ENCODE measurements around the gene FXYD1.
A peak's percentile ranks its signal among the peaks of the same experiment; 100 is the strongest.
"Not testable (repeated sequence)": the region's sequence is repeated elsewhere in the genome, so short reads cannot be mapped to it uniquely, and the experiment has no call there.

The FXYD1 gene

DNA sequence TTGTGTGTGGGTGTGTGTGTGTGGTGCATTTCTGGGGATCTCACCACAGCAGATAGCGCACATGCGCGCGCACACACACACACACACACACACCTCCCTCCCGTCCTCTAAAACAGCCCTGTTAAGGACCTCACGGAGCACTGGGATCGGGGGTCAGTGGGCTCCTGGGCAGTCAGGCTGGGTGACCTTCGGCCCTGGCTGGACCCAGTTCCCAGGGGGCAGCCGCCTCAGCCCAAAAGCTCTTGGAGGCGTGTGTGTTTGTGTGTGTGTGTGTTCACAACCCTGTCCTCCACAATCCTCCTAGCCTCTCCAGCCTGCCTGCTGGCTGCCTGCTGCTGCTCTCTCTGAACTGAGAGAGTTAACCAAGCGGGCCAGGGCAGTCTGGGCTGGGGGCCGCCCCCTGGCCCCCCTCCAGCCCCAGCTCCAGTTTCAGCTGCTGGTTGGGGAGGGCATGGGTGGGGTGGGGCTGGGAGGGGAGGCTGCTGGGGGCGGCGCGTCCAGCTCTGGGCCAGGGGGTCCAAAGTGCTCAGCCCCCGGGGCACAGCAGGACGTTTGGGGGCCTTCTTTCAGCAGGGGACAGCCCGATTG lies at the start of gene FXYD1:
Gene FXYD1, plus strand, starts transcription at position 520 of the 588 bp plus-strand sequence. CDS start 1,256 bp downstream, outside the sequence.
- peak in 14 of 51 donors; percentile 19 to 69 (median 44) for DNase-seq

DNA sequence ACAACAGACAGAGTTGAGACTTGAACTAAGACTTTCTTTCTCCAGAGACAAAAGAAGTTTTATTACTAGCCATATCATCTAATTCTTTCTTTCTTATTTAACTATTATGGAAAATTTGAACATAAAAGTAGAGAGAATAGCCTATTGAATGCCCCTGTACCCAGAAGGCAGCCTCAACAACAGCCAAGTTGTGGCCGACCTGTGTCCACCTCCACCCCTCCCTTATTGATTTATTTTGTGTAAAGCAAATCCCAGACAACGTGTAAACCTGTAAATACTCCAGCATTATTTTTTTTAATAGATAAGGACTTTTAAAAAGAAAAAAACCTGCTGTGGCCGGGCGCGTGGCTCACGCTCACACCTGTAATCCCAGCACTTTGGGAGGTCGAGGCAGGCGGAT lies 49.1 kb upstream of the FXYD1 start:
- no peak for DNase-seq

DNA sequence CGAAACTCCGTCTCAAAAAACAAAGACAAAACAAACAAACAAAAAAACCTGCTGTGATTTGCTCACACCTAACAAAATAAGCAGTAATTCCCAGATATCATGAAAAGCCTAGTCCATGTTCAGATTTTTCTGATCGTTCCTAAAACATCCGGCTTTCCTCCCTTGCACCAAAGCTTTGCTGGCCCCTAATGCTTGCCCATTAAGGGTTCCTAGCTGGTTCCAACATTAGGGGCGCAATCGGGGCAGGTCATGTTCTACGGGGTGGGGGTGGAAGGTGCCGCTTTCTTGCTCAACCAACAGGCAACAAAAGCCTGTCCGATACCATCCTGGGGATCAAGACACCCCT lies 48.5 kb upstream of the FXYD1 start:
- DNase-seq, result no peak

DNA sequence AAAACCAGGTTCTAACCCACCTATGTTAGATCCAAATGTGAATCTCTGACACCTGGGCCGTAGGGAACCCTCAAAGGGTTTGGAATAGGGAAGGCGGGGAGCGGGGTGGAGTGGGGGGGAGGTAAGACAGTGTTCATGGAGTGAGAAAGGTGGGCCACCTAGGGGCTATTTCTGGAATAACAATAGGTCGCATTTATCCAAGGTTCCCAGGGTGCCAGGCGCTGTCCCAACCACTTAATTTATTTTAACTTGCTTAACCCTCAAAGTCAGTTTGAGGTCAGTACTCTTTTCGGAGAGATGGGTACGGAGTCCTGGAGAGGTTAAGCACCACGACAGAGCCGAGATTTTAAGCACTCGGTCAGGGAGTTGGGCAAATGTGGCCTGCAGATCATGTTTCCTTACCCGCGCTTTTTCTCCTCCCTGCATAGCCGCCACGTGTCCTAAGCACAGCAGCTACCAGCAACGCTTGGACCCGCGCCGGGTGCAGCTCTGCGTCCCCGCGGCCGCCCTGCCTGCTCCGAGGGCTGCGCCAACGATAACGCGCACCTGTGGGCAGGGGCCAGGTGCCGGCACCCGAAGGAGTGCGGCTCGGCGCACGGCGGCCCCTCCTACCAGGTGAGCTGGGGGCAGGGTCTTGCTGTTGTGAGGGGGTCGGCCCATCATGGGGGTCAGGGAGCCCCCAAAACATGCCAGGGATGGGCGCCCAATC lies 48.0 kb upstream of the FXYD1 start:
- peak in 24 of 51 donors; percentile 7 to 74 (median 38) for DNase-seq

DNA sequence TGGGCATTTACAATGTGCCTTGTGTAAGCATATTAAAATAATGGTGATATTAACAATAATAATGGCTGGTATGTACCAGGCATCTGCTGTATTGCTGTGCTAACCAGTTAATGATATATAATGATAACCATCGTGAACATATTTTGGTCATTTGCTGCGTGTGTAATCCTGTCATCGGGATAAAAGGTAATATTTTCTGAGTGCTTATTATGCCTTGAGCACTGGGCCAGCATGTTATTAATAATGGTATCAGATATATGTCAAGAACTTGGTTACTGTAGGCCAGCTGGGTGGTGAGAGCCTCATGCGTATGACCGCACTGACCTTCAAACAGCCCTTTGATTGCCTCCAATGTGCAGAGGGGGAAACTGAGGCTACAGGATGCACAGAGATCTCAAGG lies 45.2 kb upstream of the FXYD1 start:
- no peak for DNase-seq

DNA sequence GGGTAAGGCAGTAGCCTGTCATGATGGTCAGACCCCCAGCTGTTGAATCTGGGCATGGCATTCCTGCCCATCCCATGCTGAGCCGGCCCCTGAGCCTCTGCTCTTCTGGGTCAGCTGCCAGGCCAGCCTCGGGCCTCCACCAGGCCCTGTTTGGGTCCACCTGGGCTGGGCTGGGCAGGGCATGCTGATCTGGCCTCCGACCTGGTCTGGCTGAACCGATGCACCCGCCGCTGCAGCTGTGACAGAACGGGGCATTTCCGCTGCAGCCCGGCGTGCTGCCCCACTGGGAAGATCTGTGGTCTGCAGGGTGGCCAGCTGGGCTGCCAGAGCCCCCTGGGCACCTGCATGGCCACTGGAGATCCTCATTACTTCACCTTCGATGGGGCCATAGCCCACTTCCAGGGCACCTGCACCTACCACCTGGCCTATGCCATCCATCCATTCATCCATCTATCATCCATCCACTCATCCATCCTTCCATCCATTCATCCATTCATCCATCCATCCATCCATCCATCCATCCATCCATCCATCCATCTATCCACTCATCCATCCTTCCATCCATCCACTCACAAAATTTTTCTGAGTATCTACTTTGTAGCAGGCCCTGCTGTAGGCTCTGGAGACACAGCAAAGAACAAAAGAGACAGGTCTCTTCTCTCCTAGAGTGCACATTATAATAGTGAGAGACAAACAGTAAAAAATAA lies 44.5 kb upstream of the FXYD1 start:
- DNase-seq, result no peak

DNA sequence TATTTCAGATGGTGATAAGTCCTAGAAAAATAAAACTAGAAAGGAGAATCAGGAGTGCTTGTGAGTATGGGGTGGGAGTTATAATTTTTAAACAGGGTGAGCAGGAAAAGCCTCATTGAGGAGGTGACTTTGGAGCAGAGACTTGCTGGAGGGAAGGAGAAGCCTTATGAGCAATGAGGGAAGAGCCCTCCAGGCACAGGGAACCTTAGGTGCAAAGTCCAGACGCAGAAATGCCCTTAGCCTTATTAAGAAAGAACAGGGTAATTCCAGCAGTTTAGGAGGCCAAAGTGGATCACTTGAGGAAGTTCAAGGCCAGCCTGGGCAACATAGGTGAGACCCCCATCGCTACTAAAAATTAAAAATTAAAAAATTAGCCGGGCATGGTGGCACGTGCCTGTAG lies 44.0 kb upstream of the FXYD1 start:
- no peak for DNase-seq

DNA sequence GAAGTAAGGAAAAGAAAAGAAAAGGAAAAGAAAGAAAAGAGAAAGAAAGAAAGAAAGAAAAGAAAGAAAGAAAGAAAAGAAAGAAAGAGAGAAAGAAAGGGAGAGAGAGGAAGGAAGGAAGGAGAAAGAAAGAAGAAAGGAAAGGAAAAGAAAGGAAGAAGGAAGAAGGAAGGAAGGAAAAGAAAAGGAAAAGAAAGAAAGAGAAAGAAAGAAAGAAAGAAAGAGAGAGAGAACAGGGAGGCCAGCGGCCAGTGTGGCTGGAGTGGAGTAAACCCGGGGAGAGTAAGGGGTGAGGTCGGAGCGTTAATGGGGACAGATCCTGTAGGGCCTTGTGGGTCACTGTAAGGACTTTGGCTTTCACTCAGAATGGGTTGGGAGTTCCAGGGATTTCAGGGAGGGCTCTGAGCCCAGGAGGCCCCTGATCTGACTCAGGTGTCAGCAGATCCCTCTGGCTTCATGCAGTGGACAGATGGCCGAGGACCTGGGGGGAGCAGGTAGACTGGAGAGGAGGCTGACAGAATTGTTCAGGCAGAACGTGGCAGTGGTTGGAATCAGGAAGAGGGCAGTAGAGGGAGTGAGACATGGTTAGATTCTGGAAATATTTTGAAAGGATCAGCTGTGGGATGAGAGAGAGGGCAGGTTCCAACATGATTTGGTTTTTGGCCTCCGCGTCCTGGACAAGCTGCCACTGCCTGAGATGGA lies 42.8 kb upstream of the FXYD1 start:
- no peak for DNase-seq

DNA sequence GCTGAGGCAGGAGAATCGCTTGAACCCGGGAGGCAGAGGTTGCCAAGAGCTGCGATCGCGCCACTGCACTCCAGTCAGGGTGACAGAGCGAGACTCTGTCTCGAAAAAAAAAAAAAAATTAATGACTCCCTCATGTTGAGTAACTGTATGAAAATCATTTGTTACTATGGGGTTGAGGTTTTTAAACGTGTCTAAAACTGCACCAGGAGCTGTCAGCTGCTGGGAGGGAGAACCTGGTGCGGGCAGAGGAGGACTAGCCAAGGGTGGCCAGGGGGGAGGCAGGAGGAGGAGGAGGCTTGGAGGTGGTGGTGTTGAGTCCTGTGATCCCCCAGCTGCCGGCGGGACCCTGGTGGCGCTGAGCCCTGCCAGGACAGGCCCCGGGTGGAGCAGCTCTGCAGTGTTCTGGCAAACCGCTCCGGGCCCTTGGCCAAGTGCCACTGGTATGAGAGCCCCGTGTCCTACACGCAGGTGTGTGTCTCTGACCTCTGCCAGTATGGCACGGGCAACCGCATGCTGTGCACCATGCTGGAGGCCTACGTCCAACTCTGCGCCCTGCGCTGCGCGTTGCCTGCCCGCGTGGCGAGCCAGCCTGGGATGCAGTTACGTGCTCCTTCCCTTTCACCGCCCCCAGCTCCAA lies 40.1 kb upstream of the FXYD1 start:
- DNase-seq, result peak in 3 of 51 donors; percentile 18 to 35 (median 26)

DNA sequence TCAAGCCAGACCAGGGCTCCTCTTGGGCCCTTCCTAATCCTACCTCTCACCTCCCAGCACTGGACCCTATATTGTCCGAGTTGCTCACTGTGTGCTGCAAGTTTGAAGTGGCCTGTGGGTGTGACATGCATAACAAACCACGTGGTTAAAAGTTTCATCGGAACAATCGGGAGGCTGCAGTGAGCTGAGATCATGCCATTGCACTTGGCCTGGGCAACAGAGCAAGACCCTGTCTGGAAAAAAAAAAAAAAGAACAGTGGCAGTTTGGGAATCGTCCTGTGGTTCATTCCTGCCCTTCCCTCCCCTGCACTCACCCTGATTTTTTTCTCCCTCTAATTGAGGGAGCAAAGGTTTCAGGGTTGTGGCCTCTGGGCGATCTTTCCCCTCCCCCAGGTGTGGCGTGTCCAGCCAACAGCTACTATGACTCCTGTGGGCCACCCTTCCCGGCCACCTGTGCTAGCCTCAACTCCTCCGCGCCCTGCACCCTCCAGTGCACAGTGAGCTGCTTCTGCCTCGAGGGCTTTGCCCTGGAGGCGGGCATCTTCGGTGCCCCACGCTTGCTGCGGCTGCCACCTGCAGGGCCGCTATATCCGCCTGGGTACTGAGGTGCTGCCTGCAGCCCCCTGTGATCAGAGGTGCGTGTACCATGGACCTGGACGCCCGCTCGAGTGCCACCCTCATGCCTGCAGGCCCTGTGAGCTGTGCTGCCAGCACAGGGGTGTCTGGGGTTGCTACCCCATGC lies 39.3 kb upstream of the FXYD1 start:
- DNase-seq, result no peak

DNA sequence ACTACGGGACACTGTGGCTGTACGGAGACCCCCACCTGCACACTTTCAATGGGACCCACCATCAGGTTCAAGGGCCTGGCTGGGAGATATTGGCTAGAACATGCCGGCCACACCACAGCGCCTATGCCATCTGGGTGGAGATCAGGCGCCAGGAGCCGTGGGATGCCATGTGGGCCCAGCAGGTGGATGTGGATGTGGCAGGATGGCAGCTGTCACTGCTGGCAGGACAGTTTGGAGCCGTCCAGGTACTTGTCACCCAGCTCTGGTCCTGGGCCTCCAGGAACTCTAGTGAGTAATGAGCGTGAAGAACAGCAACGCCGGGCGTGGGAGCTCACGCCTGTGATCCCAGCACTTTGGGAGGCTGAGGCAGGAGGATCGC lies 38.7 kb upstream of the FXYD1 start:
- DNase-seq, result no peak

DNA sequence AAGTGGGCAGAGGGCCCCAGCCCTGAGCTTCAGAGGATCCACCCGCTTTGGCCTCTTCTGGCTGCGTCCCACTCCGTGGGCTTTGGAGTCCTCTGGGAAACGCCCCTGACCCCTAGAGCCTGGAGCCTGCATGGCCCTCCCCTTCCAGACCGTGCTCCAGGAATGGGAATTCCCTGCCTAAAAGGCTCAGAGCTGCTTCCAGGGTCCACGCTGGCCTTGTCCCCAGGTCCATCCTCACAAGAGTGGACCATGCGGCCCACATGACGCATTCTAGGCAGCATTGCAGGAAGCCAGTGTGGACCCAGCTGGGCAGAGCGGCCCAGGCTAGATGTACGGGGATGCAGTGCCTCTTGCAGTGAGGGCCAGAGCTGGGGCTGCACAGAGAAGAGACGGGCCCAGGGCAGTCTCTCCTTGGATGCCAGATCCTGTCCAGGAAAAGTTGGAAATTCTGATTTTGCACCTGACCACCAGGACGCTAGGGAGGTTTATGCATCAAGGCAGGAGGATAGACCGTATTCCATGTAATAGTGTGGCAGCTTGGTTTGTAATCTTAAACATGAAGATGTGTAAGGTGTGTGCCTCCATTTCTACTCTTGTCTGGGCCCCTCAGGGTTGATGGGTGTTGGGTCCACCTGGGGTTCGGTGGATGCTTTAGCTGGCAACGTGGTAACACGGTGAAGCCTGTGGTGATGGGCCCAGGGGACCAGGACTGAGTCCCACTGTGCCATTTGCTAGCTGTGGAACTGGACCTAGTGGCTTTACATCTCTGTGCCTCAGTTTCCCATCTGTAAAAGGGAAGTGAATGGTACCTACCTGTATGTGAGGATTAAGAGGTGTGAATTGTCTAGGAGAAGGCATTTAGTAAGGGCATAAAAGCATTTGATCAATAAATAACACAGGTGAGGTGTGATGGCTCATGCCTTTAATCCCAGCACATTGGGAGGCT lies 37.8 kb upstream of the FXYD1 start:
- DNase-seq, result no peak

DNA sequence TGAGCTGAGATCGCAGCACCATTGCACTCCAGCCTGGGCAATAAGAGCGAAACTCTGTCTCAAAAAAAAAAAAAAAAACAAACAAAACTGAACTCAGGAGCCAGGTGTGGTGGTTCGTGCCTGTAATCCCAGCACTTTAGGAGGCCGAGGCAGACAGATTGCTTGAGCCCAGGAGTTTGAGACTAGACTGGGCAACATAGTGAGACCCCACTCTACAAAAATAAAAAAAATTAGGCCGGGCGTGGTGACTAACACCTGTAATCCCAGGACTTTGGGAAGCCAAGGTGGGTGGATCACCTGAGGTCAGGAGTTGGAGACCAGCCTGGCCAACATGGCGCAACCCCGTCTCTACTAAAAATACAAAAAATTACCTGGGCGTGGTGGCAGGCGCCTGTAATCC lies 36.7 kb upstream of the FXYD1 start:
- DNase-seq, result not testable (repeated sequence)

DNA sequence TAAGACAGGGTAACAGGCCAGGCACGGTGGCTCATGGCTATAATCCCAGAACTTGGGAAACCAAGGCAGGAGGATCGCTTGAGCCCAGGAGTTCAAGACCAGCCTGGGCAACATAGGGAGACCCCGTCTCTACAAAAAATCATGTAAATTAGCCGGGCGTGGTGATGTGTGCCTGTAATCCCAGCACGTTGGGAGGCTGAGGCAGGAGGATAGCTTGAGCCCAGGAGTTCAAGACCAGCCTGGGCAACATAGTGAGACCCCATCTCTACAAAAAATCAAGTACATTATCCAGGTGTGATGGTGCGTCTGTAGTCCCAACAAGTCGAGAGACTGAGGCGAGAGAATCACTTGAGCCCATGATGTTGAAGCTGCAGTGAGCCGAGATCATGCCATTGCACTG lies 35.0 kb upstream of the FXYD1 start:
- not testable (repeated sequence) for DNase-seq

DNA sequence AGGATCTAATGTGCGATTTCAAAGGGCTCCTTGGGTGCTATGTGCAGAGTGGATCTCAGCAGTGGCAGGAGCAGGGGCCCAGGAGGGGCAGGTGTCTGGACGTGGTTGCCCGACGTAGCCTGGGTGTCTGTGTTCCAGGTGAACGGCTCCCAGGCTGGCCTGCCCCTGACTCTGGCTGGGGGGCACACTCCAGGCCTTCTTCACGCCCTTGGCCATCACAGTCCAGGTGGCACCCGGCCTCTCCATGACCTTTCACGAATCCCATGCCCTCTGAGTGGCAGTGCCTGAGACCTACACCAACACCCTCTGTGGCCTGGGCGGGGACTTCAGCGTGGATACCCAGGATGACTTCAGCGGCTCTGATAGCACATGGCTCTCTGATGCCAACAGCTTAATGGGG lies 34.3 kb upstream of the FXYD1 start:
- no peak for DNase-seq

DNA sequence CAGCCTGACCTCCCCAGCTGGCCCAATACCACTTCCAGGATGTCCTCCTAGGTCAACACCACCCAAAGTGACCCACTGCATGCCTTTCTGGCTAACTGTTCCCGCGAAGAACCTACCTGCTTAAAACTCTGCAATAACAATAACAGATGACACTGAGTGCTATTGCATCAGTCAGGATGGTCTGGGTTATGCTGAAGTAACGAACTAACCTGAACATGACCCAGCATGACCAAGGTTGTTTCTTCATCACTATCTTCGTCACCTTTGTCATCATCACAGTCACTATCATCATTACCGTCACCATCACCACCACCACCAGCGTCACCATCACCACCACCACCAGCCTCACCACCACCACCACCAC lies 33.6 kb upstream of the FXYD1 start:
- DNase-seq, result no peak

DNA sequence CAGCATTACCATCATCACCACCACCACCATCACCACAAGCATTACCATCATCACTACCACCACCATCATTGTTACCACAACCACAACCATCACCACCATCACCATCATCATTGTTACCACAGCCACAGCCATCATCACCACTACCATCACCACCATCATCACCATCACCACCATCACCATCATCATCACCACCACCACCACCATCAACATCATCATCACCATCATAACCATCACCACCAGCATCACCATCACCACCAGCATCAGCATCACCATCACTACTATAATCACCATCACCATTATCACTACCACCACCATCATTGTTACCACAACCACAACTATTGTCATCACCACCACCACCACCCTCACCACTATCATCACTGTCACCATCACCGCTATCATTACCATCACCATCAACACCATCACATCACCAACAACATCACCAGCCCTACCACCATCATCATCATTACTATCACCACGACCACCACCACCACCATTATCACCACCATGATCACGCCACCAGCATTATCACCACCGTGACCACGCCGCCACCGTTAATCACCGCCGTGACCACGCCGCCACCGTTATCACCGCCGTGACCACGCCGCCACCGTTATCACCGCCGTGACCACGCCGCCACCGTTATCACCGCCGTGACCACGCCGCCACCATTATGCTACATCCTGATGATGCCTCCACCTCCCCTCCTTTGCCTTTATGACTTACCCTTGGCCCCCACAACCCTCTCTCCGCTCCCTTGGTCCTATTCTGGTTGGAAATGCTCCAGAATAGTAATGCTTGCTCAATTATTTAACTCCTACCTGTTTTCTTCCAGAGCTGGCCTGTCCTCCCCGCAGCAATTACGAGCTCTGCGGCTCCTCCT lies 33.0 kb upstream of the FXYD1 start:
- no peak for DNase-seq

DNA sequence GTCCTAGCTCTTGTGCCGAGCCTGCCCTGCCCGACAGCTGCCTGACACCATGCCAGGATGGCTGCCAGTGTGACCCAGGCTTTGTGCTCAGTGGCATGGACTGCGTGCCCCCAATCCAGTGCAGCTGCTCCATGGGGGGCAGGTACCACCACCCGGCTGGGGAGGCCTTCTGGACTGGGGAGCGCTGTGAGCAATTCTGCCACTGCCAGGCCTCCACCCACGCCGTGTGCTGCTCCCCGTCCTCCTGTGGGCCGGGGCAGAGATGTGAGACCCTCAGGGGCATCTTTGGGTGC lies 32.4 kb upstream of the FXYD1 start:
- DNase-seq, result peak in 37 of 51 donors; percentile 19 to 88 (median 66)

DNA sequence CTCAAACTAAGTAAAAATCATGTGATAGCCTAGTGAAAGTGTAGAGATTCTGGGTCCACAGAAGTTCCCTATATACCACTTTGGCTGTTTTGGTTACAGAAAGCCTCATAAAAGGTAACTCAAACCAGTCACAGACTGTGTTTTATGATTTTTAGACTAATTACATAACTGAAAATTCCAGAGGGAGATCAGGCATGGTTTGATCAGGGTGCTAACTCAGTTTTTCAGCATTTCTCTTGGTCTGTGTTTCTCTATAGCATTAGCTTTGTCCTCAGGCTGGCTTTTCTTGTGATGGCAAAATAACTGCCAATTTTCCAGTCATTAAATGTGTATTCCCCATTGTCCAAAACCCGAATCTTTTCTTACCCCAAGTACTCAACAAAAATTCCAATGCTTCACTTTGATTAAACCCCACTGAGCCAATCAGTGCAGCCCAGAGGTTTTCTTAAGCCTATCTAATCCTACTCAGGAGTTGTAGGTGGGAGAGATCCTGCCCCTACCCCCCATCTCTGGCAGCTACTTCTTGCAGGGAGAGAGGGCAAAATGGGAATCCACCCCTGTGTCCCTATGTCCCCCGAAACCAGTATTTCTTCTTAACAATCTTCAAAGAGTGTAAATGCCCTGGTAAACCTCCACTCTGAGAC lies 31.6 kb upstream of the FXYD1 start:
- no peak for DNase-seq
